WI38 (cell line): ENCODE measurements around the gene SCNN1A.

Experiments used
- H3K4me3 ChIP-seq: 2 replicates; pipeline ENCODE4 v1.5.1; 2011; ENCODE audit warnings: low read depth, mild to moderate bottlenecking, control low read depth, low read length
- CTCF ChIP-seq: IDR thresholded peaks from 2 replicates; pipeline ENCODE4 v1.5.1; 2012; ENCODE audit warnings: low read depth, mild to moderate bottlenecking, control low read depth, low read length

Gene SCNN1A

GRCh38 chr12:6376870-6377666 is 1.7 kb upstream of the SCNN1A start:
- TF ChIP-seq CTCF, result no peak
- H3K4me3 ChIP-seq, result no peak overlapping the region

- H3K4me3 ChIP-seq, result no peak overlapping the region
- peak; percentile 59 for TF ChIP-seq CTCF
Measured at GRCh38 chr12:6376079-6376869, 911 bp upstream of the SCNN1A start.

GRCh38 chr12:6374786-6375160 is 590 bp downstream of the SCNN1A start:
- no peak overlapping the region for H3K4me3 ChIP-seq
- no peak for TF ChIP-seq CTCF

- H3K4me3 ChIP-seq, result no peak overlapping the region
- TF ChIP-seq CTCF, result no peak
Measured at GRCh38 chr12:6374028-6374785, 1.2 kb downstream of the SCNN1A start.

- no peak for TF ChIP-seq CTCF
- no peak overlapping the region for H3K4me3 ChIP-seq
Measured at GRCh38 chr12:6373022-6373787, 2.2 kb downstream of the SCNN1A start.

GRCh38 chr12:6372403-6373003 is 2.9 kb downstream of the SCNN1A start:
- no peak for TF ChIP-seq CTCF
- H3K4me3 ChIP-seq, result peak overlapping the region; percentile 17; the same call in 1 of the 2 replicates
